Embryonic facial prominence (tissue), 1 donor: ENCODE measurements around the gene WDFY3.

ENCODE experiments used
- DNase-seq: peaks from one replicate; pipeline ENCODE4 v3.0.0-alpha.2; 2016; ENCODE audit errors: extremely low spot score

The WDFY3 gene

GRCh38 chr4:84966382-84967242, at the start of gene WDFY3:
TSS of gene WDFY3 (minus strand) at chr4:84966690. CDS start at chr4:84860591, 106,099 bp downstream.
- DNase-seq = peak; percentile 92

- DNase-seq = no peak
These were observed 39.4 kb upstream of the WDFY3 start for GRCh38 chr4:85005865-85006377.

DNA sequence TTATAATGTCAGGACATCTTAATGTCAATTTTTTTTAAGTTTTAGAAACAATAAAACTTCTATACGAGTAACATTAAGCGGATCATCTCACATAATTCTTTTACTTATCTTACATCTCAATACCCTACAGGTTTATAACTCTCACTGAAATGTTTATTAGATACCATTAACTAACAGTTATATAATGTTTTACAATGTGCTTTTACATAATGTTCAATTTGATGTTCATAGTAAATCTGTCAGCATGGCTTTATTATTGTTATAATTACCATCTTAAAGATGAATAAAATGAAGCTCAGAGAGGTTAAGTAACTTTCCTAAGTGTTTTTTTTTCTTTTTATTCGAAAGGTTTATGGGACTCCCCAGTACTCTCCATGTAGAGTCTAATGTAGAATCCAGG, 33.9 kb upstream of the WDFY3 start:
- no peak for DNase-seq

- DNase-seq = no peak
These were observed 28.9 kb upstream of the WDFY3 start for GRCh38 chr4:84995386-84995785.

- no peak for DNase-seq
These were observed 27.8 kb upstream of the WDFY3 start for GRCh38 chr4:84994280-84994679.

DNA sequence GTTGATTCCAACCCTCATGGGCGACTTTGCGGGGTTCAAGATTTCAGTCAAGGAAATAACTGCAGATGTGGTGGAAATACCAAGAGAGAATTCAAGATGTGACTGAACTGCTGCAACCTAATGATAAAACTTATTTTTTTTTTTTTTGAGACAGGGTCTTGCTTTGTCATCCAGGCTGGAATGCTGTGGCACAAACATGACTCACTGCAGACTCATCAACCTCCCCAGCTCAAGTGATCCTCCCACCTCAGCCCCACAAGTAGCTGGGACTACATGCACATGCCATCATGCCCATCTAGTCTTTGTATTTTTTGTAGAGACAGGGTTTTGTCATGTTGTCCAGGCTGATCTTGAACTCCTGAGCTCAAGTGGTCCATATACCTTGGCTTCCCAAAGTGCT, 19.5 kb upstream of the WDFY3 start:
- no peak for DNase-seq

- DNase-seq = no peak
These were observed 10.9 kb upstream of the WDFY3 start for GRCh38 chr4:84977396-84977795.

DNA sequence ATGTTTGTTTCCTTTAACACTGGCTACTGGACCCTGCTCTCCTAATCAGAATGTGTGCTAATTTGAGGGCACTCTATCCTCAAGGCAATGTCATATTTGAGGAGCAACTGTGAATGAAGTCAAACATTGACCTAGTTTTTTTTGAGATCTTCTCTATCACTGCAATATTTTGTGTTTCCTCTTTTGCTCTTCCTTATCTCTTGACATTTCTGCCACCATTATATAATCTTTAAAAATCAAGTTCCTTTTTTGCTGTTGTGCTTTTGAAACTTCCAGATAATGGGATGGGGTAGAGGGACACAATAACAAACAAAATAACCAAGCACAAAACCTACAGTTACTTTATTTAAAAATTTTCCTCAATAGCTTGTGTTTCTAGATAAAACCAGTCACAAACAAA, 7.4 kb upstream of the WDFY3 start:
- no peak for DNase-seq

DNA sequence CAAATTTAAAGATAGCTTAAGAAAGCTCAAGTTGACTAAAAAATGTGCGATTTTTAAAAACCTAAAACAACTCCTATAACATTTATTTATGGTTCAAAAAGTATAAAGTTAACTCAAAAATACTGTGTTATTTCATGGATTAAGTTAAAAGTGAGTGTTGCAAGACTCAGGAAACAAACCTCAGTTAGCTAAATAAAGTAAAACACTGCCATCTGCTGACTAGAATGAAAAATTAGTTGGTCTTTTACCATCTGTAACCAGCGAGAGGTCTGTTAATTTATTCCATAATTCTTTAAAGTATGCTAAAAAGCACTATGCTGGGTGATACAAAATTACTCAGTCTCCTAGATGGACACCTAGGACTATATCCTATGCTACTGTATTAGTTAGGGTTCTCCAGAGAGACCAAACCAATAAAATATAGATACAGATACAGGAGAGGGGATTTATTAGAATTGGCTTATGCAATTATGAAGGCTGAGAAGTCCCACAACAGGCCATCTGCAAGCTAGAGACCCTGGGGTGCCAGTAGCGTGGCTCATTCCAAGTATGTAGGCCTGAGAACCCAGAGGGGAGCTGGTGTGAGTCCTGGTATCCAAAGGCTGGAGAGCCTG, 4.9 kb upstream of the WDFY3 start:
- peak; percentile 70 for DNase-seq

DNA sequence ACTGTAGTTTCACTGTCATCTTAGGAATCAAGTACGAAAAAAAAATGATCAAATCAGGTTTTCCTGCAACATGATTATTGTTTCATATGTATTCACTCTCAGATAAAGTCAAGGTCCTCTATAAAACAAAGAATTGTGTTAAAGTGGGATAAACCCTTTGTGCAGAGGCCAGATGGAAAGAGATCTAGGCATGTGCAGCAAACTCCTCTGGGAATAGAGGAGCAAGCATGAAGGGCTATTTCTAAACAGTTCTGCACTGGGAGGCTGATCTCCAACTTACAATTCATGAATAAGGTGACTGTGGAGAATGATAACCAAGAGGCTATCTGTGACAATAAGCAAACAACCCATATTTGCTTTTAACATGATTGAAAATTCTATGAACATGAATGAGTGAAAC, 2.4 kb upstream of the WDFY3 start:
- DNase-seq = no peak

DNA sequence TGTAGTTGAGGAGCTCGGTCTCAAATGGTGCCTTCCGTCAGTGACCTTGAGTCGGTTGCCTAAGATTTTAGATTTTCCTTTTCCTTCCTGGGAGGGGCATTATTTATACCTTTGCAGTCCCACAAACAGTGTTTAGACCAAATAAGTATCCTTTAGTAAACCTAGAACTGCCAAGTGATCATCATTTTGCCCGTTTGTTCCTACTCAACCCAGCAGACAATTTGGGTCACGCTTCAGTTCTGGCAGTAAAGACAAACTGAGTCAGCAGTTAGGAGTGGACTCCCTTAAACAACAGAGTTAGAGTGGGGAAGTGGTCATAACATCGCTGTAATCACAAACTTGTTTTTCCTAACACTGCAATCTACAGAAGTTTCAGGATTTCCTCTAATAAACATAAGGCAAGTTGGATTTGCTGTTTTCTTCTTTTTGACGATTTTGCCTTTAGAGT, 777 bp upstream of the WDFY3 start:
- no peak for DNase-seq

DNA sequence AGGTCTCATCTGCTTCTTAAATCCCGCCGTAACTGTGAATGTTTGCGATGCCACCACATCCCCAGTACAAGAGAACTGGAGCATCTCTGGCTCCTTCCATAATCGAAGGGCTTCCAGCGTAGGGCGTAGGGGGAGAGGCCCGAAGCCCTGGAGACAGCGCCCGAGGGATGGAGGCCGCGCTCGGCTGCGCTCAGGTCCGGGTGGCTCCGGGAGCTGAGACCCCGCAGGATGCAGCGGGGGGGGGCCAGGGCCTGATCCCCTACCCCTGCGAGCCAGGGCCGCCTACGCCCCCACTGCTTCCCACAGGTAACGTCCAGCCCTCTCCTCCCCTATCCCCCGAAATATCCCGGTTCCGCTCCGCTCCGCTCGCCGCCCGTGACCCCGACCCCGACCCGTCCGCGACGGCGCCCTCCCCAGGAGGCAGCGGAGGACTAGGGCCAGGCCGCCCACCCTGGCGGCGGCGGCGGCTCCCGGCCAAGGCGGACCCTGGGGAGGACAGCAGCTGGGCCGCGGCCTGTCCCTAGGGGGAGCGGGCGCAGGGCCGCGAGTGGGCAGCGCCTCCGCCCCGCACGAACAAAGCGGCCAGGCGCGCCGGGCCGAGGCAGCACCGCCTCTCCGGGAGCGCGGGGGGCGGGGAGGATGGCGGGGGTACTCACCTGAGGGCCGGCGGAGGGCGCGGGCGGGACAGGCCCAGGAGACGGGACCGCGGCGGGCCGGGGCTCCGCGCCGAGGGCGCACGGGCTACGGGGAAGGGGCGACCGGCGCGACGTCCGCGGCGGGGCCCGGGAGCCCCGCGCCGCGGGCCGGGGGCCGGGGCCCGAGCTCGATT, 723 bp downstream of the WDFY3 start:
- peak; percentile 54 for DNase-seq

- DNase-seq = no peak
These were observed 1.4 kb downstream of the WDFY3 start for GRCh38 chr4:84964995-84965552.

DNA sequence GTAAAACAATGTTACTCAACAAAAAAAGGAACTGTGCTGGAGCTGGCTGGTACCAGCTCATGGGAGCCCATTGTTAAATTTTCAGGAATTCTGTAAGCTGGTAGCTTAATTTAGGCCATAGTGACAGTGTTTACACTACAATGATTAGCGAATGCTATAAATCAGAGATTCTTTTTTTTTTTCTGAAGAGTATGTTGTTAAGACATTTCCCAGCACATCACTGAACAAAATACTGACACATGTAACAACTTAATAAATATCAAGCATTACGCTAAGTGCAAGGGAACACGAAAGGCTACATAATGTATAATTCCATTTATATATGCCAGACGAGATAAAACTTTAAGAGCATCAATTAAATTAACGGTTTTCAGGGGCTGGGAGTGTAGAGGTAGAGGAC, 4.4 kb downstream of the WDFY3 start:
- DNase-seq = no peak

DNA sequence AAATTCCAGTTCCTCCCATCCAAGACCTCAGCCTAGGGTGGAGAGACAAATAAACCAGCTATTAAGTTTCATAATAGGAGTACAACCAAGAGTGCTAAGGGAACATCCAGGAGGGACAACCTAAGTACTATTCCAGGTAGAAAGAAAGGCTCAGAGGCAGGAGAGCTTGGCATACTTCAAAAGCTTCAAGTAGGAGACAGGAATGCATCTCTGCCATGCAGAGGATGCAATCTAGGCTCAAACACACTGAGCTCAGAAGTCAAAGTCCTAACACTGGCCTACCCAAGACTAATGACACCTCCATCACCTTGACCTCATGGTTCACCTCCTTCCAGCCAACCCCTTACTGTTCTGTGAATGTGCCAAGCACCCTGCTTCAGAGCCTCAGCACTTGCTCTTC, 8.1 kb downstream of the WDFY3 start:
- DNase-seq = no peak

DNA sequence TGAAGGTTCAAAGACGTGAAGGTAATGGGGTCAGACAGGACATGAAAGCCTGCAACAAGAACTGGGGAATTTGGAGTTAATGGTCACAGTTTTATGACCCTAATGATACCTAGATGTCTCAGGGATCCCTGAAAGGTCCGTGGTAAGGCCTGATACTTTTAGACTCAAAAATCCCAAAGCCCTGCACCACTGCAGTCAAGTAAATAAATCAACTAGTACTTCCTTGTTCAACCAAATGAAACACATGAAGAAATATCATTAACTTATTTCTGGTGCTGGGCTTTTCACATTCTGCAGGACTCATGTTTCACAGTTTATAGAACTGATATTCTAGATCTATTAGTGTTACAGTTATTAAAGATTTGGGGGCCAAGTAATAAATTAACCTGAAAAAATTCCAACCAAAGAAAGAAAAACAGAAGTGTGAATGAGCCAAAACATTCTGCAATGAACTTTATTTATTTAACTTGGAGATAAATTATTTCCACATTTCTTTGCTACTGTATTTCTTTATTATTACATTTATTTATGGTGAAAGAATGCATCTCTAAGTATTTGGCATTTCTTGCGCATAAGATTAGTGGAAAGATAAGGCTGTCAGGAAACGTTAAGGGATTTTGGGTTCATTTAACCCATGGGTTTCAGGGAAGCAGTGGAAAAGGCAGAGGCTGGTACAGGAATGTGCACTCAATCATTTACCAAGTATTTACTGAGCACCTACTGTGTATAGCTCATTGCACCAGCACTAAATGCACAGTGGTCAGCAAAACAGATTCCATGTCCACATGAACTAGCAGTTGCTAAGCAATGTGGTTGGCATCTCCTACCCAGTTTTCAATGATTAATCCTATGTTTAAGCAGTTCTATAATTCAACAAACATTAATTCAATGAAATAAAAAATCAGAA, 8.7 kb downstream of the WDFY3 start:
- no peak for DNase-seq

- DNase-seq = no peak
These were observed 10.5 kb downstream of the WDFY3 start for GRCh38 chr4:84956014-84956413.

- no peak for DNase-seq
These were observed 11.4 kb downstream of the WDFY3 start for GRCh38 chr4:84954982-84955567.

DNA sequence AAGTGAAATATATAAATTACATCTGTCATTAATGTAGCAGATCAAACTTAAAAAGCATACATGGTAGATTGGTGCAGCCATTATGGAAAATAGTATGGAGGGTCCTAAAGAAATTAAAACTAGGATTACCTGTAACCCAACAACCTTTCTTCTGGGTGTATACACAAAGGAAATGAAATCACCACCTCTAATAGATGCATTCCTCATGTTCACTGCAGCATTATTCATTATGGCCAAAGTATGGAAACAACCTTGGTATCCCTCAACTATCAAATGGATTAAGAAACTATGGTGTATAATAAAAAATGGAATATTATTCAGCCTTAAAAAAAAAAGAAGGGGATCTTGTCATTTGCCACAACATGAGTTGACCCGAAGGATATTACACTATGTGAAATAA, 13.7 kb downstream of the WDFY3 start:
- DNase-seq = no peak

- DNase-seq = no peak
These were observed 14.5 kb downstream of the WDFY3 start for GRCh38 chr4:84952004-84952403.
